PC-3 (cell line): Measurements from ENCODE around the gene ZFP36L2. TPM values are rescaled to one million over a fixed set of nuclear protein-coding genes. Genes with fewer than 3 reads are reported as not detected.

Experiments used
- ATAC-seq: fragments of 200-7000 bp; cut with Tn5 transposase; 2 replicates; pipeline ENCODE4 v1.9.1; 2020; ENCODE audit warnings: mild to moderate bottlenecking, moderate library complexity
- BruUV-seq: library from RNA; stranded (reverse); fragments of 400-500 nt; replicated peaks from 2 replicates; lab custom pipeline; 2021; lab: Mats Ljungman, UMichigan
- CTCF ChIA-PET: fragments of 300-600 bp; sonication (Branson Sonifier 250); formaldehyde crosslinking; loops from one replicate; lab custom pipeline; 2022; ENCODE audit warnings: antibody characterized with exemption; lab: Charles Lee
- POLR2A ChIA-PET: fragments of 300-600 bp; sonication (Branson Sonifier 250); formaldehyde crosslinking; loops from one replicate; lab custom pipeline; 2022; ENCODE audit warnings: antibody characterized with exemption; ENCODE audit not compliant: unreplicated experiment; lab: Charles Lee
- DNase-seq: peaks from one replicate; pipeline ENCODE4 v3.0.0-alpha.2; 2015
- H2AFZ ChIP-seq: fragments of 300-600 bp; sonication (generic); 2 replicates; pipeline ENCODE4 v1.6.0; 2016; ENCODE audit warnings: antibody characterized with exemption, low read length
- H3F3A ChIP-seq: fragments of 300-600 bp; sonication (generic); one replicate; pipeline ENCODE4 v1.6.0; 2017; ENCODE audit warnings: antibody characterized with exemption, low read length, control low read depth, mild to moderate bottlenecking; ENCODE audit not compliant: unreplicated experiment
- H3K27ac ChIP-seq: fragments of 300-600 bp; sonication (generic); 2 replicates; pipeline ENCODE4 v1.5.1; 2016; ENCODE audit warnings: mild to moderate bottlenecking, low read length
- H3K27me3 ChIP-seq: fragments of 300-600 bp; sonication (generic); 2 replicates; pipeline ENCODE4 v1.6.1; 2016; ENCODE audit warnings: low read length, mixed read lengths
- H3K36me3 ChIP-seq: fragments of 300-600 bp; sonication (generic); 2 replicates; pipeline ENCODE4 v1.6.1; 2016; ENCODE audit warnings: low read depth, mixed run types, low read length, mixed read lengths
- H3K4me1 ChIP-seq: fragments of 300-600 bp; sonication (generic); 2 replicates; pipeline ENCODE4 v1.5.1; 2016; ENCODE audit warnings: low read length; ENCODE audit not compliant: insufficient read depth
- H3K4me2 ChIP-seq: fragments of 300-600 bp; sonication (generic); 2 replicates; pipeline ENCODE4 v1.6.0; 2016; ENCODE audit warnings: low read length
- H3K4me3 ChIP-seq: fragments of 300-600 bp; sonication (generic); 2 replicates; pipeline ENCODE4 v1.5.1; 2016; ENCODE audit warnings: mild to moderate bottlenecking, low read length, mixed read lengths
- H3K79me2 ChIP-seq: fragments of 300-600 bp; sonication (generic); 2 replicates; pipeline ENCODE4 v1.6.1; 2017; ENCODE audit warnings: low read length, mixed read lengths
- H3K9ac ChIP-seq: fragments of 300-600 bp; sonication (generic); 2 replicates; pipeline ENCODE4 v1.6.0; 2016; ENCODE audit warnings: mild to moderate bottlenecking, low read length
- H3K9me2 ChIP-seq: fragments of 300-600 bp; sonication (generic); replicated peaks from 2 replicates; pipeline ENCODE4 v1.6.1; 2016; ENCODE audit warnings: mixed run types, low read length, mixed read lengths
- H3K9me3 ChIP-seq: fragments of 300-600 bp; sonication (generic); 2 replicates; pipeline ENCODE4 v1.6.1; 2016; ENCODE audit warnings: low read length, mixed read lengths
- H4K20me1 ChIP-seq: fragments of 300-600 bp; sonication (generic); 2 replicates; pipeline ENCODE4 v1.6.1; 2016; ENCODE audit warnings: low read length, mixed read lengths
- EZH2 ChIP-seq: fragments of 300-600 bp; sonication (generic); IDR thresholded peaks from one replicate; pipeline ENCODE4 v1.6.1; 2017; ENCODE audit warnings: antibody characterized with exemption, mild to moderate bottlenecking, low read length; ENCODE audit not compliant: unreplicated experiment
- EZH2phosphoT487 ChIP-seq: fragments of 300-600 bp; sonication (generic); IDR thresholded peaks from 2 replicates; pipeline ENCODE4 v1.6.1; 2018; ENCODE audit warnings: mild to moderate bottlenecking, antibody characterized with exemption, low read length, borderline replicate concordance
- intact Hi-C: fragments of 100-400 bp; cut with micrococcal nuclease; formaldehyde crosslinking; loops from 2 replicates; pipeline ENCODE4 v1.9.0; 2023
- total RNA-seq: library from RNA; depleted of rRNA; stranded (reverse); fragments of >200 nt; gene quantifications from 2 replicates; pipeline ENCODE4 v1.2.3, GENCODE V29; 2014
- TF ChIP-seq, protein P1 (sequence below): fragments of 300-600 bp; sonication (generic); conservative IDR thresholded peaks from 2 replicates; pipeline ENCODE4 v1.5.1; 2017; ENCODE audit warnings: antibody characterized with exemption, low read depth, mild to moderate bottlenecking, low read length

ZFP36L2 gene
- total RNA-seq, 1 experiment from 2014 or later, result 14.8 TPM

DNA sequence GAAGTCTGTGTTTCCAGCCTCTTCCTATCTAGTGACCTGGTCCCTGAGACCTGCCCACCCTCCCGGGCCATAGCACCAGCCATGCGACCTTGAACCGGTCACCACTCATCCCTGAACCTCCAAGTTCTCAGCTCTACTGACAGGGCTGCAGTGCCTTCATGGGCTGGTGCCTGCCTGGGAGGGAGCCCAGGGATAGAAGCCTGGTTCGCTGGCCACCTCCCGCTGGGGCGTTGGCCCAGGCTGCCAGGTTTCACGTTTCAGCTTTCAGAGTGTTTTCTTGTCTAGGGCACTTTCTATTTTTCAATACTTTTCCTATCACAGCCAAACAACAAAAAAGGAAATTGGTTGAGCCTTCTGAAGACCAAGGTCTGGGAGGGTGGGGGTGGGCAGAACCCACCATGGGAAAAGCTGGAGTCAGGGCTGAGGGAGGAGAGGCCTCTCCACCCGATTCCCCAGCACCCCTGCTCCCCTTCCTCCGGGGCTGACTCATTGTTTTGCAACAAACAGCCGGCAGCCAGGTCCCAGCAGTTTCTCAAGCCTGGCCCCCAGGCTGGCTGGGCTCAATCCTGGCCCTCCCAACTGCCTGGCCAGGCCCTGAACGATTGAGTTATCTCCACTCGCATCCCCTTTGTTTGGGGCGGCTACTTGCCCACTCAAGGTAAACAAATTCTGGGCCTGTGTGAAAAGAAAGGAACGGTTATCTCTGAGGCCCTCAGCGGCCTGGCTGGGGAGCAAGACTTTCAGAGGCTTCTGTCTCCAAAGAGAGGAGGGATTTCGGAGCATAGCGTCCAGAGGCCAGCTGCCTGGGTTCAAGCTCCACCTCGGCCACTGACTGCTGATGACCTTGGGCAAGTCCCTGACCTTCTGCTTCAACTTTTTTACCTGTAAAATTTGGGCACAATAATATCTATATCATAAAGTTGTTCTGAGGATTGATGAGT, 47.5 kb downstream of the ZFP36L2 start:
- POLR2A ChIA-PET, result no interaction called here
- peaks cover 40% of the 10 kb centered on the region for H3K4me1 ChIP-seq
- BruUV-seq, result TSS peak; percentile 95
- peak overlapping the region; percentile 64 for H2AFZ ChIP-seq
- H3K9ac ChIP-seq, result peak overlapping the region; percentile 71
- peak overlapping the region; percentile 91 for H3K27ac ChIP-seq
- intact Hi-C loops, result loop anchor here (1.0 to 2.0 kb wide), 2 partner anchors 10 to 40 kb away; no protein-coding TSS in a partner anchor
- DNase-seq (peak; percentile 84), ATAC-seq (peak; percentile 92)
- no peaks in the 10 kb centered on the region for H3F3A ChIP-seq
- H3K27me3 ChIP-seq, result no peaks in the 10 kb centered on the region
- no peaks in the 10 kb centered on the region for H3K9me2 ChIP-seq
- peak overlapping the region; percentile 26; the same call in 1 of the 2 replicates for H3K4me3 ChIP-seq
- no peaks in the 10 kb centered on the region for H4K20me1 ChIP-seq
- no peaks in the 10 kb centered on the region; the same call in 1 of the 2 replicates for H3K36me3 ChIP-seq
- no peaks in the 10 kb centered on the region for H3K9me3 ChIP-seq
- no peaks in the 10 kb centered on the region for H3K79me2 ChIP-seq
- peak overlapping the region; percentile 69 for H3K4me2 ChIP-seq
- CTCF ChIA-PET, result interaction anchor here (0.6 to 0.9 kb wide), 2 partner anchors 10 to 50 kb away, joined by 3 to 6 read pairs; no protein-coding TSS in a partner anchor
- TF ChIP-seq EZH2phosphoT487 (no peak), EZH2 (no peak)
- TF ChIP-seq, protein P1, sequence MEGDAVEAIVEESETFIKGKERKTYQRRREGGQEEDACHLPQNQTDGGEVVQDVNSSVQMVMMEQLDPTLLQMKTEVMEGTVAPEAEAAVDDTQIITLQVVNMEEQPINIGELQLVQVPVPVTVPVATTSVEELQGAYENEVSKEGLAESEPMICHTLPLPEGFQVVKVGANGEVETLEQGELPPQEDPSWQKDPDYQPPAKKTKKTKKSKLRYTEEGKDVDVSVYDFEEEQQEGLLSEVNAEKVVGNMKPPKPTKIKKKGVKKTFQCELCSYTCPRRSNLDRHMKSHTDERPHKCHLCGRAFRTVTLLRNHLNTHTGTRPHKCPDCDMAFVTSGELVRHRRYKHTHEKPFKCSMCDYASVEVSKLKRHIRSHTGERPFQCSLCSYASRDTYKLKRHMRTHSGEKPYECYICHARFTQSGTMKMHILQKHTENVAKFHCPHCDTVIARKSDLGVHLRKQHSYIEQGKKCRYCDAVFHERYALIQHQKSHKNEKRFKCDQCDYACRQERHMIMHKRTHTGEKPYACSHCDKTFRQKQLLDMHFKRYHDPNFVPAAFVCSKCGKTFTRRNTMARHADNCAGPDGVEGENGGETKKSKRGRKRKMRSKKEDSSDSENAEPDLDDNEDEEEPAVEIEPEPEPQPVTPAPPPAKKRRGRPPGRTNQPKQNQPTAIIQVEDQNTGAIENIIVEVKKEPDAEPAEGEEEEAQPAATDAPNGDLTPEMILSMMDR, result no peak

DNA sequence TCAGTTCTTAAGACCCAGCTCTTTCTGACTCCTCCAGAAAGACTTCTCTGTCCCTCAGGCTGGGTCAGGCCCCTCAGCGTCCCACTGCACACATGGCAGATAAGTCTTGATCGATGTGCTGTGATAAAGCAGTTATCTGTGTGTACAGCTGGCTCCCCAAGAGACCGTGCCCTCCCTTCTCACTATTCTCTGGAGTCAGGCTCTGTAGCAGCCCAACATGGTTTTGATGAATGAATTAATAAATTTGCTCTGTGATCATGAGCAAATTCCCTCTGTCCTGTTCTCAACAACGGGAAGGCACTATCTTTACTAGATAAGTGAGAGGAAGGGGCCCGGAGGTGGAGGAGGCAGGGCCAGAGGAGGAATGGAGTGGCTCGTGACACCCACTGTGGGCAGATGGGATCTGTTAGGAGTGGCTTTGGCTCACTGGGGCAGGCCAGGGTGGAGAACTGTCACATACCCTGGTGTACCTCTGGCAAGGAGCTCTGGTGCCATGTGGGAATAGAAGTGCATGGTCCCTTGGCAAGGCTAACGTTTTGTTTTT, 48.3 kb downstream of the ZFP36L2 start:
- no TSS peak for BruUV-seq
- H2AFZ ChIP-seq, result peak overlapping the region; percentile 64
- intact Hi-C loops, result loop anchor here (2.0 kb wide), 1 partner anchor 41 kb away; no protein-coding TSS in a partner anchor
- ChIA-PET CTCF (interaction anchor here (0.9 kb wide), 1 partner anchor 9 kb away, joined by 3 read pairs; no protein-coding TSS in a partner anchor), POLR2A (no interaction called here)
- peak overlapping the region; percentile 91 for H3K27ac ChIP-seq
- peaks cover 36% of the 10 kb centered on the region for H3K4me1 ChIP-seq
- no peaks in the 10 kb centered on the region for H3K27me3 ChIP-seq
- H3K9me2 ChIP-seq, result no peaks in the 10 kb centered on the region
- H3K4me3 ChIP-seq, result no peak overlapping the region
- TF ChIP-seq EZH2 (no peak), EZH2phosphoT487 (no peak)
- TF ChIP-seq, protein P1, result no peak
- DNase-seq, result no peak
- peak; percentile 3; the same call in 1 of the 2 replicates for ATAC-seq
- H3K36me3 ChIP-seq, result no peaks in the 10 kb centered on the region; the same call in 1 of the 2 replicates
- H3K9ac ChIP-seq, result peak overlapping the region; percentile 71
- H3K4me2 ChIP-seq, result peak overlapping the region; percentile 69
- H3K79me2 ChIP-seq, result no peaks in the 10 kb centered on the region
- no peaks in the 10 kb centered on the region for H4K20me1 ChIP-seq
- H3K9me3 ChIP-seq, result no peaks in the 10 kb centered on the region
- H3F3A ChIP-seq, result no peaks in the 10 kb centered on the region
